Mesodermal cell (in vitro differentiated cells): ENCODE results near the gene RELCH.

ENCODE experiments used
- H3K27ac ChIP-seq: 2 replicates; pipeline ENCODE4 v1.7.0; 2013; ENCODE audit warnings: mild to moderate bottlenecking, low read depth, low read length, moderate library complexity; ENCODE audit not compliant: severe bottlenecking
- H3K36me3 ChIP-seq: 2 replicates; pipeline ENCODE4 v1.7.1; 2013; ENCODE audit warnings: mild to moderate bottlenecking, low read length, moderate library complexity; ENCODE audit not compliant: control insufficient read depth, insufficient read depth
- H3K4me1 ChIP-seq: one replicate; pipeline ENCODE4 v1.7.1; 2013; ENCODE audit warnings: mild to moderate bottlenecking, low read length; ENCODE audit not compliant: insufficient read depth, control insufficient read depth, poor library complexity, severe bottlenecking
- H3K4me3 ChIP-seq: 2 replicates; pipeline ENCODE4 v1.7.0; 2013; ENCODE audit warnings: low read length, control low read depth, mild to moderate bottlenecking; ENCODE audit not compliant: insufficient read depth, poor library complexity, severe bottlenecking; ENCODE audit errors: extremely low read depth
- H3K9me3 ChIP-seq: 2 replicates; pipeline ENCODE4 v1.7.1; 2013; ENCODE audit warnings: mild to moderate bottlenecking, low read length, moderate library complexity; ENCODE audit not compliant: control insufficient read depth
- WGBS, 2 experiments: methylation state at CpG; one replicate each; pipeline ENCODE4 v1.1.5; 2013; ENCODE audit warnings: missing lambda C conversion rate in 2 of 2; ENCODE audit not compliant: insufficient coverage in 2 of 2; 5-methylcytosine and 5-hydroxymethylcytosine counted together

RELCH gene

GRCh38 chr18:62339106-62339988 is 152.3 kb downstream of the RELCH start:
- Histone ChIP-seq H3K27ac (peak overlapping the region; percentile 36), H3K36me3 (no peaks in the 10 kb centered on the region), H3K4me3 (no peak overlapping the region), H3K4me1 (peaks cover 11% of the 10 kb centered on the region), H3K9me3 (no peaks in the 10 kb centered on the region)
- WGBS, 2 experiments, result 53 to 56% methylated on average over 13 of the region's 15 CpGs

DNA sequence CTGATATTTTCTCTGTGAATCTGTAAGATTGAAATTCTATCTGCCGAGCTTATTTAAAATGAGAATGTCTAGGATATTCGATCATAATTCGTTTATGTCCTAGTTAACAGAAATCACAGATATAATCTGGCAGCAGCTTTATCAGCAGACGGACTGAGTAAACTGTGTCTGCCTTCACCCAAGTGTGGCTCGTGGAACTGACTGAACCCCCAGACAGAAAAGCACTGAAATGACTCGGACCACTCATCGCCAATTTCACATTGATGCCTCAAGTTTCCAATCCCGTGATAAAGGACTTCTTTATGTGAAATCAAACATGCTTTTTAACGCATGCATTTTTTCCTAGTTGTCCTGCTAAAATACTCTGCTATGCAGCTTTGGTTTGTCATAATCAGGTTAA is 153.9 kb downstream of the RELCH start:
- H3K4me1 ChIP-seq, result peaks cover 11% of the 10 kb centered on the region
- no peaks in the 10 kb centered on the region for H3K9me3 ChIP-seq
- no peaks in the 10 kb centered on the region for H3K36me3 ChIP-seq
- 92 to 98% methylated on average over 9 of the region's 9 CpGs for WGBS, 2 experiments
- H3K27ac ChIP-seq, result no peak overlapping the region
- no peak overlapping the region for H3K4me3 ChIP-seq

DNA sequence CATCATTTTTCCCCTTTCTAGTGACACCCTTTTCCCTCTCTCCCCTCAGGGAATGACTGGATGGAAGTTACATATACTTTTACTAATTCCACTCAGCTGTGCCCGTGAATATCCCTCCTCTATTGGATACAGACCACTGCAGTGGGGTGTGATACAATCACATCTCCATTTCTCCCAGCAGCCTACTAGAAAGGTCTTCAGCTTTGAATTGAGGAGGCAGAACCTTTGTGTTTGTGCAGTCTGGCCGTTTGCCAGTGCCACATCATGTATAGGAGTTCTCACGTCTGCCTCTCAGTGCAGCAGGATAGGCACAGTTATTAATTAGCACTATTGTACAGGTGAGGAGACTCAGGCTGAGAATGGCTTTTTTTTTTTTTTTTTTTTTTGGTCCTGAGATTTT is 154.4 kb downstream of the RELCH start:
- WGBS, 2 experiments, result 89% methylated on average over 3 of the region's 3 CpGs
- no peak overlapping the region for H3K4me3 ChIP-seq

GRCh38 chr18:62342884-62343283 is 155.8 kb downstream of the RELCH start:
- WGBS, 2 experiments, result 100% methylated on average over 1 of the region's 4 CpGs; no CpG with 5 or more reads in 1 of the 2 experiments
- Histone ChIP-seq H3K4me1 (peaks cover 11% of the 10 kb centered on the region), H3K9me3 (no peaks in the 10 kb centered on the region), H3K4me3 (no peak overlapping the region), H3K36me3 (no peaks in the 10 kb centered on the region), H3K27ac (no peak overlapping the region)

More for the DNA sequence above, 154.4 kb downstream of the RELCH start:
- no peak overlapping the region for H3K27ac ChIP-seq
- no peaks in the 10 kb centered on the region for H3K9me3 ChIP-seq
- H3K36me3 ChIP-seq, result no peaks in the 10 kb centered on the region
- peaks cover 11% of the 10 kb centered on the region for H3K4me1 ChIP-seq

DNA sequence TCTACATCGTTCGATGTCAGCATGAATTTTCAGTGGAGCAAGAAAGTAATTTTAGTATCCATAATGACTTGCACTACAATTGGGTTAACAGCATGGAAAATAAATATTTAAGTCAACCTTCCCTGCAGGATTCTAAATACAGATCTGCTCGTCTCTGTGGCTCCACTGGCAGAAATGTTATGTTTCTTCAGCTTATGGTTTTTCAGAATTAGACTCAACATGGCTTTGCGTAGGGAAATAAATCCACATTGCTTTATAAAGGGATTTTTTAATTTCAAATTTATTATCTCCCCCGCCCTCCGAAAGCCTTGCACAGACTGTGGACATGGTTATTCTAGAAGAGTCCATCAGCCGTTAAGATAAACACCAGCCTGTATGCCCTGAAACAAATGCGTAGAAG is 156.3 kb downstream of the RELCH start:
- Histone ChIP-seq H3K9me3 (no peaks in the 10 kb centered on the region), H3K4me3 (no peak overlapping the region), H3K36me3 (no peaks in the 10 kb centered on the region), H3K4me1 (peaks cover 11% of the 10 kb centered on the region), H3K27ac (no peak overlapping the region)
- WGBS, 2 experiments, result 89 to 94% methylated on average over 2 to 4 of the region's 8 CpGs

DNA sequence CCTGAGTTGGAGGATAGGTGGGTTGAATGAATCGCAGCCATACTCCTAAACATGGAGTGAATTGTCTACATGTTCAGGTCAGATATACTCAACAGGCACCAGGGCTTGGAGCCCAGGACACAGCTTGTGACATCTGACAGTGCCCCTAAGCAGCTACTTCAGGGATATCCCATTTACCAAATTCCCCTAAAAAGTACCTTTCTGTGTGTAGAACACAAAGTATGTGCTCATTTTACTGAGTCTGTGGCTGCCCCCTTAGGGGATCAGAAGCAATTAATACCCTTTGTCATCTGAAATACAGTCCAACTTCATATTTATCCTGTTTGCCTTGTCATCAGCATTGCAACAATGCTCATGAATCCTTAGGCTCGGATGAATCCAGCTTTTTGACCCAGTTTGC is 158.9 kb downstream of the RELCH start:
- H3K27ac ChIP-seq, result no peak overlapping the region
- no peaks in the 10 kb centered on the region for H3K36me3 ChIP-seq
- WGBS, 2 experiments, result 86 to 100% methylated on average over 1 of the region's 2 CpGs
- no peaks in the 10 kb centered on the region for H3K9me3 ChIP-seq
- H3K4me1 ChIP-seq, result no peaks in the 10 kb centered on the region
- no peak overlapping the region for H3K4me3 ChIP-seq

DNA sequence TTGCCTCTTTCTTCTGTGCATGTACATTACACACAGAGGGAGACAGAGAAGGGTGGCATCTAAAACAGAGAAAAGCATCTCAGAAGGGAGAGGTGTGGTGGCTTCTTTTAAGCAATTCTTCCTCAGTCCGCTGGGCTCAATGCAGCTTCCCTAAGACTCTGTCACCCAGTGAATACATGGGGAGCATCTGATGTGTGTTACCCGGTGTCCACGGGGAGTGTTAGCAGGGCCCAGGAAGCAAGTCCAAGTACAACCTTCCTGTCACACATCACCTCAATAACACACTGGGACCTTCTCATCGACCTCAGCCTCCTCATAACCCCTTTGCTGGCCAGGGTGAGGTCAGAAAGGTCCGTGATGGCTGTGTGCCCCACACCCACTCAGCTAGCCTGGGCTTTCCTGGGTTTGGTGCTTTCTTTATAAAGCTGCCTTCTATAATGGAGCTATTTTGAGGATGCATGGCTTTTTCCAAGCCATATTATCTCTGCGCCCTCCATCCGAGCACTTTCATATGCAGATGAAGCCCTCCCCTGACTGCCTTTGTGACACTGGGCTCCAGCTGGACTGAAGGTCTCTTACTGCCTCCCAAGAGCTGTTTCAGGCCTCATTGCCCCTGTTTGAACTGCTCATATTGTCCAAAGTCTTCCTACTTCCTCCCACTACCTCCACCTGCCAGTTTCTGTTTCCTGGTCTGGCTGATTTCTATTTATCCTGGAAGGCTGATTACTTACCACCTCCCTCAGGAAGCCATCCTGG is 159.5 kb downstream of the RELCH start:
- 53 to 62% methylated on average over 5 to 7 of the region's 7 CpGs for WGBS, 2 experiments
- Histone ChIP-seq H3K36me3 (no peaks in the 10 kb centered on the region), H3K4me1 (no peaks in the 10 kb centered on the region), H3K4me3 (no peak overlapping the region), H3K27ac (no peak overlapping the region), H3K9me3 (no peaks in the 10 kb centered on the region)

DNA sequence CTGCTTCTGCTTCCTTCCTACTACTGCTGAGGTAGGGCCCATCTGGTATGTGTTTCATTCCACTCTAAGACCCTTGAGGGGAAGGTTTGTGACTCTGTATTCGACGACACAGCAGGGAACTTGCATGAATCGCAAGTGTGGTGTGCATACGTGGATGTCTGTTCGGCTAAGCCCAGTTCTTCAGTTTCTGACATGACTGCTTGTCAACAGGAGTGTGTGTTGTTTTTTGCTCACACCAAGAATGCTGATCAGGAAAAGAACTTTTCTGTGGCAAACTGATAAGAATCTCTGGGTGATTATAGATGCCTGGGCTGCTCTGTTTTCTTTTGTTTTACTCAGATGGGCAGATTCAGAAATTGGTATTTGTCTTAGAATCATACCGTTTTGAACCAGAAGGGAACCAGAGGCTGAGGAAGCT is 160.0 kb downstream of the RELCH start:
- Histone ChIP-seq H3K4me1 (no peaks in the 10 kb centered on the region), H3K9me3 (no peaks in the 10 kb centered on the region), H3K36me3 (no peaks in the 10 kb centered on the region), H3K27ac (no peak overlapping the region), H3K4me3 (no peak overlapping the region)
- WGBS, 2 experiments, result 40 to 50% methylated on average over 6 of the region's 6 CpGs

GRCh38 chr18:62348474-62348873 is 161.4 kb downstream of the RELCH start:
- Histone ChIP-seq H3K27ac (no peak overlapping the region), H3K4me1 (no peaks in the 10 kb centered on the region), H3K9me3 (no peaks in the 10 kb centered on the region), H3K4me3 (no peak overlapping the region), H3K36me3 (no peaks in the 10 kb centered on the region)
- 43 to 89% methylated on average over 1 of the region's 4 CpGs for WGBS, 2 experiments

GRCh38 chr18:62353170-62353569 is 166.1 kb downstream of the RELCH start:
- no peak overlapping the region for H3K4me3 ChIP-seq
- 90% methylated on average over 4 to 5 of the region's 7 CpGs for WGBS, 2 experiments

GRCh38 chr18:62354151-62354550 is 167.1 kb downstream of the RELCH start:
- 97 to 100% methylated on average over 24 to 29 of the region's 29 CpGs for WGBS, 2 experiments
- H3K4me3 ChIP-seq, result no peak overlapping the region
- H3K36me3 ChIP-seq, result no peaks in the 10 kb centered on the region
- no peaks in the 10 kb centered on the region for H3K9me3 ChIP-seq
- H3K4me1 ChIP-seq, result no peaks in the 10 kb centered on the region
- H3K27ac ChIP-seq, result no peak overlapping the region

More at GRCh38 chr18:62353170-62353569, 166.1 kb downstream of the RELCH start:
- Histone ChIP-seq H3K9me3 (no peaks in the 10 kb centered on the region), H3K4me1 (no peaks in the 10 kb centered on the region), H3K27ac (no peak overlapping the region), H3K36me3 (no peaks in the 10 kb centered on the region)
